Urinary bladder (tissue), 4 donors: Measurements from ENCODE around the gene CD47. TPM values are rescaled to one million over a fixed set of nuclear protein-coding genes. Genes with fewer than 3 reads are reported as not detected.

Experiments
- DNase-seq: peaks from one replicate; pipeline ENCODE4 v3.0.0-alpha.2; 2015; ENCODE audit errors: extremely low spot score
- H3K27ac ChIP-seq: one replicate; pipeline ENCODE4 v1.5.1; 2013; ENCODE audit warnings: low read depth, mild to moderate bottlenecking, moderate library complexity
- H3K36me3 ChIP-seq: one replicate; pipeline ENCODE4 v1.6.1; 2013; ENCODE audit warnings: mild to moderate bottlenecking, moderate library complexity; ENCODE audit not compliant: insufficient read depth
- H3K4me1 ChIP-seq: one replicate; pipeline ENCODE4 v1.6.1; 2013; ENCODE audit warnings: mild to moderate bottlenecking, moderate library complexity; ENCODE audit not compliant: insufficient read depth
- H3K4me3 ChIP-seq: one replicate; pipeline ENCODE4 v1.5.1; 2013; ENCODE audit warnings: low read depth, low read length
- WGBS: extraction: QIAGEN DNeasy Blood & Tissue Kit; methylation state at CpG from one replicate; pipeline ENCODE4 v1.1.7; 2013; 5-methylcytosine and 5-hydroxymethylcytosine counted together
- polyA plus RNA-seq: library from polyadenylated mRNA; stranded (reverse); fragments of 200-250 nt; gene quantifications from one replicate; pipeline ENCODE4 v1.2.3, GENCODE V29; 2013
- total RNA-seq: library from RNA; depleted of rRNA; stranded (reverse); fragments of >200 nt; gene quantifications from one replicate; pipeline ENCODE4 v1.2.3, GENCODE V29; 2014
- donor health status: healthy with polysubstance abuse.
- donor health status: healthy.

CD47 gene
- total and polyA plus RNA-seq, 2 donors: 39.2 to 155 TPM

DNA sequence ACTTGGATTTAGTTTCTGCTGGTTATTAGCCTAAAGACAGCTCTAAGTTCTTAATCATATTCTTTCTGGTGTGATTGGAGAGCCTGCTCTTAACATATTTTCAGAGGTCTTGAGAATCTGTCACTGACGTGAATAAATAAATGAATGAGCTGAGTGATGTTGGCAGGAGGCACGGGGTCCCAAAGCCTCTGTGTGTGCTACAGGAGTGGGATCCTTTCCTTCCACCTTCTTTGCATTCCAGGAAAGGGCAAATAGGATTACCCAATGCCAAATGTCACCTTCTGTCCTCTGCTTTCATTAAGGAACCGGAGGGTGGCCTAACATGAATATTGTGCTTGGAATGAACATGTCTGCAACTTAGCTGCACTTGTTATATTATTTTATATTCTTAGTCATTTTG, 53.1 kb downstream of the CD47 start:
- WGBS: 83% methylated on average over 3 of the region's 3 CpGs
- no peak for DNase-seq
- Histone ChIP-seq H3K4me3 (no peak overlapping the region), H3K4me1 (no peaks in the 10 kb centered on the region), H3K27ac (no peak overlapping the region), H3K36me3 (no peaks in the 10 kb centered on the region)

DNA sequence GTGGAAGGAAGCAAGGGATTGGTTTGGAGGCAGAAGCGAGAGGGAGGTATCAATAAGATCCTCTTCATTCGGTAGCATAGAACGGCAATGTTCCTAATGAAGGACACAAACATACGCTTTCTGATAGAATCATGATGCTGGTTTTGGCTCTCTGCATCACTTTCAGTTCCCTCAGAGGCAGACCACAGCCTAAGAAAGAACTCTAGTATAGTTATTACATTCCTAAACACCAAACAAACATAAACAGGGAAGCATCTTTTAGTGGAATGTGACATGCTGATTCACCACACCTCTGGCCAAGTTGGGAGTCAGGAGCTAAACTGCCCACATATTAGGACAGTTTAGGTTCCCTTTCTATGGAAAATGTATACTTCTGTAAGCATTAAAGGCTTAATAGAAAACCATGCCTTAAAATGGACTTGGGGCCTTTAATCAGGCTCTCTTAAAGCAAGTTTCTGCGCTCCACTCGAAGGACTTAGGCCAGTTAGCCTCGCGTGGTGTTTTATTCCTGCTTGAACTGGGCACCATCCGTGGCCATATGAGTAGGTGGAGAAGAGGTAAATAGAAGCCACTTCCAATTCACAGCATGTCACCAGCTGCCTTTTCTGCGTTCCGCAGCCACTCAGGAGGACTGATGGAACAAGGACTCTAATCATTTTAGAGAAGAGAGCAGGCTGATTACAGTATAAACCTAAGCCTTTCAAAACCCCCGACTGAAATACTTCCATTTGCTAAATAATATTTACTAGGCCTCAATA, 53.7 kb downstream of the CD47 start:
- WGBS: 70% methylated on average over 12 of the region's 12 CpGs
- Histone ChIP-seq H3K36me3 (no peaks in the 10 kb centered on the region), H3K27ac (no peak overlapping the region), H3K4me1 (no peaks in the 10 kb centered on the region), H3K4me3 (no peak overlapping the region)
- no peak for DNase-seq

DNA sequence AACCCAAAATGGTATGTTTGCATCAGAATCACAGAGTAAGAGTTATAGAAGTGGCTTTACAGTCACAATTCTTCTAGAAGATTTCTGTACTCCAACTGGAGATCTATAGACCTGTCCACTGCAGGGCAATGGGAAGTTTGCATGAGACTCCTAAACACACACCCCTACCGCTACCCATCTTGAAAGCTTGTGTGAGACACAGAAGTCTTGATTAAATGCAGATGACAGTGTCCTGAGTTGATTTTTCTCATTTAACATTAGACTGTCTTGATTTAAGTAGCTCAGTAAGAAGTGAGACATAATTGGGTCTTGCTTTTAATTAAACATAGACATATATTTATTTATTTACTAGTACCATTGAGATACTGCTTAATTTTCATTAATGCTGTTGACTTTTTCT, 54.4 kb downstream of the CD47 start:
- no peaks in the 10 kb centered on the region for H3K4me1 ChIP-seq
- no peak overlapping the region for H3K4me3 ChIP-seq
- H3K36me3 ChIP-seq: no peaks in the 10 kb centered on the region
- DNase-seq: no peak
- WGBS: 98% methylated on average over 1 of the region's 1 CpG
- no peak overlapping the region for H3K27ac ChIP-seq

DNA sequence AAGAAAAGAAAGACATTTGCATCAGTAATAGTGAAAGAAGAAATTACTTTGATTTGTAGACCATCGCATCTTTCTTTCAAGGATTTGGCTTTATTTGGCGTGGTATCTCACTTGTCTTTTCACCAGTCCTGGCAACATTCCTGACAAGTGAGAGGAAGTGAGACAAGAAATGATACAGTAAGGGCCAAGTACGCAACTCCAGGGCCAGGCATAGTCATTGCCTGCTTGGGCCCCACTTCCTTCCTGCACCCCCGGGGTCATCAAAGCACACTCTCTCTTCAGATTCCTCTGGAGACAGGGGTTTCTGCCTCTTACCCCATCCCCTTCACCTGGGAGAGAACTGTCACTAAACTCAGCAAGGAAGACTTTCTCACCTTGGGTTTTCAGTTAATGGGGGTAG, 55.1 kb downstream of the CD47 start:
- no peak for DNase-seq
- H3K36me3 ChIP-seq: no peaks in the 10 kb centered on the region
- H3K4me3 ChIP-seq: no peak overlapping the region
- H3K4me1 ChIP-seq: no peaks in the 10 kb centered on the region
- 77% methylated on average over 4 of the region's 4 CpGs for WGBS
- no peak overlapping the region for H3K27ac ChIP-seq

DNA sequence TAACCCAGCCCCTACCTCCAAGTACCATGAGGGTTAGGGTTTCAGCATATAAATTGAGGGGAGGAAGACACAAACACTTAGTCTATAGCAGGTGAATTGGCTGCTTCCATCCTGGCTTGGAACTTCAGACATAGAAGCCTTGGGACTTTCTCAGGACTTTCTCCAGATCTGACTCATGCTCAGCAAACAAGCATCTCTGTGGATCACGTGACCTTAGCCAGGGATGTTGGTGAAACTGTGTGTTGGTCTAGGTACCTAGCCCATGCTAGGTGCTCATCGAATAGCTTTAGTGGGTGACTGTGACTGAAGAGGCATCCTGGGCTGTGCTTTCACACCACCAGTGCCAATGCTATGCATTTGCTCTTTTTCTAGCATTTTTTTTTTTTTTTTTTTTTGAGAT, 58.9 kb downstream of the CD47 start:
- H3K27ac ChIP-seq: no peak overlapping the region
- H3K36me3 ChIP-seq: no peaks in the 10 kb centered on the region
- 92% methylated on average over 2 of the region's 2 CpGs for WGBS
- DNase-seq: no peak
- no peaks in the 10 kb centered on the region for H3K4me1 ChIP-seq
- H3K4me3 ChIP-seq: no peak overlapping the region

DNA sequence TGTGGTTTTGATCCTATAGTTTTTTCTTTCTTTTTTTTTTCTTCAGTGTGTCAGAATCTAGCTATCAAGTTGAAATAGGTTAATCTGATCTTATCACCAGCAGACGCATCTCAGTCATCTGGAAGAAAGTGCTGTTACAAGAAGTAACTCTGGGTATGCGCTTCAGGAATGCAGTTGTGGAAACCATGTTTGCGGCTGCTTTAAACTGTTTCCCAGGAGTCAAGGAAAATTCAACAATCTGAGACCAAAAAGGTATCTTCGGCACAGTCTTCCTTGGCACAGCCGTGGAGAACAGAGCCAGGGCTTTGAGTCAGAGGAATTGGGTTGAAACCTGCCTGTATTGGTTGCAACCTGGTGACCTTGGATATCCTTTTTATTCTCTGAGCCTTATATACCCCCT, 59.9 kb downstream of the CD47 start:
- no peaks in the 10 kb centered on the region for H3K36me3 ChIP-seq
- WGBS: 66% methylated on average over 5 of the region's 5 CpGs
- DNase-seq: no peak
- no peaks in the 10 kb centered on the region for H3K4me1 ChIP-seq
- H3K27ac ChIP-seq: no peak overlapping the region
- H3K4me3 ChIP-seq: no peak overlapping the region

DNA sequence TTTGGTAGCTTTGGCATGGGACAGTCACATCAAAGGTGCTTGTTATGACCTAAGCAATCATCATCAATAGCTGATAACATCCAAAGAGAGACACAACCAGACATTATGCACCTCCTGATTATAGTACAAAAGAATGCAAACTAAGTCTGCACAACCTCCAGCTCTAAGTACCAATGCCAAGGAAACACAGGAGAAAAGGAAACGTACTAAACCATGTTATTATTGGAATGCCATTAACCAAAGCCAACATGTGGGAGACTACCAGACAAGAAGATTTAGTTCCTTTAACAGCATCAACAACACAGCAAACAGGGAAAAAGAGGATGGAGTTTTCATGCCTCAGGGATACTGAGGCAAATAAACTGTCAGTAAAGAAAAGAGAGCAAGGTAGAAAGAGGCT, 61.4 kb downstream of the CD47 start:
- WGBS: 42% methylated on average over 1 of the region's 1 CpG
- Histone ChIP-seq H3K4me3 (no peak overlapping the region), H3K4me1 (no peaks in the 10 kb centered on the region), H3K36me3 (no peaks in the 10 kb centered on the region), H3K27ac (no peak overlapping the region)
- no peak for DNase-seq

DNA sequence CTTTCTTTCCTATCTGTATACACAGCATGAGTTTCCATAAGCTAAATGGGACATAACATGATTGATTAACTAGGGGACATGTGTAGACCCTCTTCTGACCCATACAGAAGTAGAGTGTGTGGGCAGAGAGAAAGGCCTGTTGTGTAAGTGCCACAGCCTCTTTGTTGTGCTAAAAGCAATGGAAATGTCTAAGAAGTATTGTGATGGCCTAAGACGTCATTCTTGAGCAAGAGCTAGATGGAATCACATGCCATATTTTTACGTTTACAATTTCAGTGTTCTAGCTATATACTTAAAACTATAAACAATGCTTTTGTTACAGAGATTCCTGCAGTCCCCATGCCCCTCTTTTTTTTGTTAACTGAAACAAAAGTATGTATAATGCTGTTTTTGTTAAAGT, 61.9 kb downstream of the CD47 start:
- 95% methylated on average over 2 of the region's 2 CpGs for WGBS
- DNase-seq: no peak
- Histone ChIP-seq H3K4me3 (no peak overlapping the region), H3K4me1 (no peaks in the 10 kb centered on the region), H3K27ac (no peak overlapping the region), H3K36me3 (no peaks in the 10 kb centered on the region)

DNA sequence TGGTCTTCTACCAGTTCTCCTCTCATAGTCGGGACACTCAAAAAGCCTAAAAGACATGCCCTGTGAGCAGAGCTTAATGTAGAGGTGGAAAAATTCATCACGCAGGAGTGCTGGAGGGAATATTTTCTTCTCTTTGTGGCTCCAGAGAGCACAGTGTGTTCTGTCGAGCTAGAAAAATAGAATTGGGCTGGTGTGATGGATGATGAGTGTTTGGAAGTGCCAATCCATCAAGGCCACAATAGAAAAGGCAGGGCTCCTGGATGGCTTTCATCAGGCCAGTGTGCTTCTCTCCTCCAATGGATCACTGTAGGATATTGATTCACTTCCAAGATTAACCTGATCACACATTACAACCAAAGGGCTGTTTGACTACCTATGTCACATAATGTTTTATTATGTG, 65.7 kb downstream of the CD47 start:
- WGBS: 91% methylated on average over 3 of the region's 3 CpGs
- no peak for DNase-seq
- Histone ChIP-seq H3K4me3 (no peak overlapping the region), H3K27ac (no peak overlapping the region), H3K36me3 (no peaks in the 10 kb centered on the region), H3K4me1 (no peaks in the 10 kb centered on the region)

DNA sequence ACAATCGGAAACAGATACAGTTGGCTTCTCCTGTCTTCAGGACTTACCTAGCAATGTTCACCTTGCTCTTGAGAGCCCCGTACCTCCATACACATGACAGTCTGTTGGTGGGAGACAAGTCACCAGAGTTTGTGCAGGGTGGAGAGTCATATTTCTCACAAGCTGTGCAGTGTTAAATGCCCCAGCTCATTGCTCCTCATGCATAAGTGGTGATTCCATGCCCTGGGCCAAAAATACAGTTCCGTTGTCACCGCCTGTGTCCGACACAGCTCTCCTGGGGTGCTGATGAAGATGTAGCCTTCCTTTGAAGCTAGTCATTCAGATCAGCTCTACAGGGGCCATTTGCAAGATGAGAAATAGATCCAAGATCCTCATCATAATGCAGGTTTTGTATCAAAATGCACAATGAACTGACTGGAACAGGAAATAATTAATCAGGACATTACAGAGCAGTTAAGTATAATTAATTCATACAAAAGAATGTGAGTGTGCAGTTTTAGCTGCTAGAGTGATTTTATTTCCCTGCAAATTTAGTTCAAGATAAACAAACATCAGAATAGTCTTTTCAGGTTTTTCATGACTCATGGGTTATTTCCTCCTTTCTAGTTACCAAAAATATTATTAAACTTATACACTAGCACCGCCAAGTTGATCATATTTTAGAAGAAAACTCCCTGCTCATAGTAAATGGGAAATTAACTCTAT, 66.5 kb downstream of the CD47 start:
- H3K4me1 ChIP-seq: no peaks in the 10 kb centered on the region
- no peak overlapping the region for H3K4me3 ChIP-seq
- no peaks in the 10 kb centered on the region for H3K36me3 ChIP-seq
- H3K27ac ChIP-seq: no peak overlapping the region
- DNase-seq: no peak
- WGBS: 77% methylated on average over 6 of the region's 6 CpGs

DNA sequence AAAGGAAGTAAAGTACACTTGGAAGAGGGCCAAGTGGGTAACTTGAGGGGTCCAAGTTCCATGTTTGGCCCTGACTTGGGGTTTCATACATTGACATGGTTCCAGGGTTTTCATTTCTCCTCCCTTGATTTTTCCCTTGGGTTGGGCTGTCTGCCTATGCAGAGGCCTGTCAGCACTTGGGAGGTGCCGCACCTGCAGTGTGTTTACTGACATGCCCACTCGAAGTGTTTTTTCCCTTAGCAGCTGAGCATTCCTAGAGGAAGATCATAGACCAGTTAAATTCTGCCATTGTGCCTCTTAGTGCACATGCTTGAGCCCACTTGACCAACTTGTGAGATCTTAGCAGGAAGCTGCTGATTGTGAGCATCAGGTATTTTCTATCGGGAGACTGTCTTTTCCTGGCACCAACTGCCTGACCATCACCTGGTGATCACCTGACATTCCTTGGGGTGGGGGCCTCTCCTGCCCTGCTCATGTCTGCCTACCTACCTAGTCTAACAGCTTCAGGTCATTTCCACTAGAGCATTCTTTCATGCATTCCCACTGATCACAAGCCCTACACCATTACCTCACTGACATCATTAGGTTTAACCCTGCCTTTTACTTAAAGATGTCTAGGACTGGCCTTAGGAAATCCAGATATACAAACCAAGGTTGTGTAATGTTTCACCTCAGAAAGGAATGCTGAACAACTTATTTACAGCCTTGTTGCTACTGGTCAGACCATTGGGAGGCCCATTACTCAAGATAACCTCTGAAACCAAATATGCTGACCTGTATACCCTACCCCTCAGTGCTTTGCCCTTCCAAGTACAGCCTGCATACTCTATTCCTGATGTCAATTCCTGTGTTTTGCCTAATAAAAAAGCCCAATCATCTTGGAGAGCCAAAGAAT, 68.3 kb downstream of the CD47 start:
- DNase-seq: no peak
- Histone ChIP-seq H3K36me3 (no peaks in the 10 kb centered on the region), H3K27ac (no peak overlapping the region), H3K4me1 (no peaks in the 10 kb centered on the region), H3K4me3 (no peak overlapping the region)
- WGBS: 85% methylated on average over 3 of the region's 3 CpGs

DNA sequence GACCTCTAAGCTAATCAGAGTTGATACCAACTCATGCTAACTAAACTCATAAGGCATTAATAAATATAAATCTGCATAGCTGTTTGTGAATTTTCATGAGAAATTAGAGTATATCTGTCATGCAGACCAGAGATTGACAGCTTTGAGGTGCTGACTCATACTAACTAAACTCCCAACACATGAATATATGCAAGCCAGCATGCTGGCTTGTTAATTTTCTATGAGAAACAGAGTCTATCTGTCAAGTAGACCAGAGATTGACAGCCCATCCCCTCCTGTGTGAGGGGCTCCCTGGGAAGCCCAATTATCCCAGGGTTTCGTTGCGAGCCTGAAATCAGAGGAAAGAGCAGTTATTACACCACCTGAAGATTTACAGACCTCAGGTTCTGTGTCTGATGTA, 69.3 kb downstream of the CD47 start:
- 72% methylated on average over 2 of the region's 2 CpGs for WGBS
- Histone ChIP-seq H3K4me1 (no peaks in the 10 kb centered on the region), H3K4me3 (no peak overlapping the region), H3K27ac (no peak overlapping the region), H3K36me3 (no peaks in the 10 kb centered on the region)
- DNase-seq: no peak

DNA sequence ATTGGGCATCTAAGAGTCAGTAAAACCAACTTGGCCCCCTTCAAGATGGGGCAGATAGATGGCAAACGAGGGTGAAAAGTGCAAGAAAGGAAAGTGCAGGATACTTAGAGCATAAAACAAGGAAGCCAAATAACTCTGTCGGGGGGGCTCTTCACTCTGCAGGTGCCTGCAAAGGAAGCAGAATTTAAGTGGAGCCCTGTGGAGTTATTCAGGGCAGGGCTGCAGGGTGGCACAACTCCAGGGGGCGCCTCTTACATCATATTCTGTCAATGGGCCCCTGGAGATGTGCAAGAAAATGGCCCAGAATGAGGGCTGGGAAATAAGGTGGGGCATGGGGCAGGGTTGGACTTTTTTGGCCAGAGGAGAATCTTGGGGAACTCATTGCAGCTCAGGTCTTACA, 69.7 kb downstream of the CD47 start:
- Histone ChIP-seq H3K4me3 (no peak overlapping the region), H3K36me3 (no peaks in the 10 kb centered on the region), H3K27ac (no peak overlapping the region), H3K4me1 (no peaks in the 10 kb centered on the region)
- DNase-seq: no peak
- WGBS: 69% methylated on average over 3 of the region's 3 CpGs

DNA sequence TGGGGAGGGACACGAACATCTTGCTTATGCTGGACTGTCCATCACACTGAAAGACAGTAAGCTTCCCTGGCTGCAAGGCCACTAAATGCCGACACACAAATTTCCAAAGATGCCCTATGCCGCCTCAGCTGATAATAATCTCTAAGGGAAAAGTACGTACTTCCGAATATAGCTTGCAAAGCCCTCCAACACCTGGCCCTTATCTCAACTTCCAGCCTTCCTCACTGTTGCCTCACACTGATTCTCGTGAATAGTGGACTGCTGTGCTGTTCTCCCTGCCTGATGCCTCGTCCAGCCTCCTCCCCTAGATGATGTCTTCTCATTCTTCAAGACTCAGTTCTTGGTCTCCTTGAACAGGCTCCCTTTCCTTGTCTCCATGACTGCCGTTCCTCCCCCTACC, 72.3 kb downstream of the CD47 start:
- WGBS: 53% methylated on average over 8 of the region's 8 CpGs
- no peak for DNase-seq
- Histone ChIP-seq H3K27ac (no peak overlapping the region), H3K36me3 (no peaks in the 10 kb centered on the region), H3K4me3 (no peak overlapping the region), H3K4me1 (no peaks in the 10 kb centered on the region)
